Amniotic stem cell (primary cell): ENCODE data around the gene TMEM175.

Source experiments
- DNase-seq: peaks from one replicate; lab custom pipeline; 2025; lab: John Stamatoyannopoulos, UW

The TMEM175 gene

DNA sequence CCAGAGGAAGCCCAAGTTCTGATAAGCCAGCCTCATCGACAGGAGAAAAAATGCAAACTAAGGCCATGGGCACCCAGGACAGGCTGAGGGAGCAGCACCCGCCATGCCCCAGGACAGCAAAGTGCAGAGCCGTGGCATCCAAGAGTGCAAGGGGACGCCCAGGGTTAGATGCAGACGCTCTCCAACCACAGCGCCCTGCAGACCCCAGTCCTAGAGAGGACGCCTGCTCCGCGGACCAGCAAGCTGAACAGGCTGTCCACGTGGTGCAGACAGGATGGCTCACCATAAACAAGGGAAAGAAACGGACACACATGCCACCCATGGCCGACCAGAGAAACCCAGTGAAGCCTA is 32.7 kb upstream of the TMEM175 start:
- DNase-seq: no peak

DNA sequence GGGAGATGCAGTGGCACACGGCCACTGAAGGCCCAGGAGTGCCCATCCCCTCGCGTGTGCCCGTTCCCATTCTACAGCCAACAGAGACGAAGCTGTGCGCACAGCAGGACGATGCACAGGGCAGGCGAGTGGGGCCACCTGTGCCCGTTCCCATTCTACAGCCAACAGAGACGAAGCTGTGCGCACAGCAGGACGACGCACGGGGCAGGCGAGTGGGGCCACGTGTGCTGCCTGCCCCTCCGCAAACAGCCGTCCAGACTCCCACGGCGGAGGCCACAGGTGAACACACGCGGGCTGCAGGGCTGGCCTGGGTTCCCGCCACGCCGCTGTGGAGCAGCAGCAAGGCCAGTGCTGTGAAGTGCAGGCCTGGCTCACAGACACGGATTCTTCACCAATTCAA is 32.2 kb upstream of the TMEM175 start:
- DNase-seq: no peak

DNA sequence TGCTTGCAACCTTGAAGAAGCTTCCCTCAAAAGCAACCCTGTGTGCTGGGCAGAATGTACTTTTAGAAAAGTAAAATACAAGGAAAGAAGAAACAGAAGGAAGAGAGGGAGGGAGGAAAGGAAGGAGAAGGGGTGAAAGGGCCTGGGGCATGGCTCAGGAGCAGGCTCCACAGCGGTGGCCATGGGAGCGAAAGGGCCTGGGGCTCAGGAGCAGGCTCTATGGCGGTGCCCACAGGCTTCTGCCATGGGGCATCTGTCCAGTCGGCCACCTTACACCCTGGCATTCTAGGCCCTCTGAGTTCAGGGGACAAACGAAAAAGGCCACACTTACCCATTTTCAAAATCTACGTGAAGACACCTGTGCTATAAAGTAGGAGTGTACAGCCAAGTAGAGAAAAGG is 31.5 kb upstream of the TMEM175 start:
- DNase-seq: no peak

DNA sequence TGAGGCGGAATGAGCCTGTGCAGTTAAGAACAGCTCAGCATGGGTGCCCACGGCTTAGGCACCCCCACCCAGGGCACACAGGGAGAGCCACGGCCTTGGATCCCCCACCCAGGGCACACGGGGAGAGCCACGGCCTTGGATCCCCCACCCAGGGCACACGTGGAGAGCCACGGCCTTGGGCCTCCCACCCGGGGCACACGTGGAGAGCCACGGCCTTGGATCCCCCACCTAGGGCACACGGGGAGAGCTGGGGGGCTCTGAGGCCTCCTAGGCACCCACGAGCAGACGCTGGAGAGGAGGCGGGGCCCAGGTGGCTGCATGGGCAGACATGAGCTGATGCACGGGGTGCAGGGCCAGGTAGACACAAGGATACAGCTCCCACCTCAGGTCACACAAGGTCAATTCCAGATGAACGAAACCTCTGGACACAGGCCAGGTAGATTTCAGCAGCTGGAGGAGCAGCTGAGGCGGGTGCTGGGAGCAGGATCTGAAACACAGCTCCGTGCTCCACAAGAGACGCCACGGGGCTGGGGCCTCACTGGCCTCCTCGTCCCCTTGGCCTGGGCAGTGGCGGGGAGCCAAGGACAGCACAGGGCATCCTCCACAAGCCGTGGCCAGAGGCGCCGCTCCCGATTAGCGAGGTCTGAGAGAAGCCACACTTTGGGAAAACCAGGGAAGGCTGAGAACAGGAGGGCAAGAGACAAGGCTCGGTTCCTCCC is 30.9 kb upstream of the TMEM175 start:
- DNase-seq: no peak

GRCh38 chr4:903066-904046 is 28.9 kb upstream of the TMEM175 start:
- no peak for DNase-seq

DNA sequence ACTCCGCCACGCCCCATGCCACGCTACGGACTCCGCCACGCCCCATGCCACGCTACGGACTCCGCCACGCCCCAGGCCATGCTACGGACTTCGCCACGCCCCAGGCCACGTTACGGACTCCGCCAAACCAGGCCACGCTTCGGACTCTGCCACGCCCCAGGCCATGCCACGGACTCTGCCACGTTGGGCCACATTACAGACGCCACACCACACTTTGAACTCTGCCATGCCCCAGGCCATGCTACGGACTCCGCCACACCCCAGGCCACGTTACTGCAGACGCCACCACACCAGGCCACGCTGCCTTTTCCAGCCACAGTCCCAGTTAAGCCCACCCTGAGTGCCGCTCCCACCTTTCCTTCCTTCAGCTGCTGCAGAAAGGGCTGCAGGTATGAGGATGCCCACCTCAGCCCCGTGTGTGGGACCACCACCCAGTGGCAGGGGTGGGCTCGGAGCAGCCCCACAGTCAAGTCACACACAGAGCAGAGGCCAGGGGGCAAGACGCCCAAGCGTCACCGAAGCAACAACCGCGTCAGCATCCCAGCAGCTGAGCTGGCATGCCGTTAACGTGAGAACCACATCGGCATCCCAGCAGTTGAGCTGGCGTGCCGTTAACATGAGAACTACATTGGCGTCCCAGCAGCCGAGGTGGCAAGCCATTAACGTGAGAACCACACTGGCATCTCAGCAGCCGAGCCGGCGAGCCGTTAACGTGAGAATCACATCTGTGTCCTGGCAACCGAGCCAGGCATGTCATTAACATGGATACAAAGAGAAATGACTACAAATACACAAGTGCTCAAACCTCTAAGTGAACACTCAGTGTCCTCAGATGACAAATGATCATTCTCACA is 26.5 kb upstream of the TMEM175 start:
- DNase-seq: no peak

GRCh38 chr4:906339-907102 is 25.7 kb upstream of the TMEM175 start:
- no peak for DNase-seq

DNA sequence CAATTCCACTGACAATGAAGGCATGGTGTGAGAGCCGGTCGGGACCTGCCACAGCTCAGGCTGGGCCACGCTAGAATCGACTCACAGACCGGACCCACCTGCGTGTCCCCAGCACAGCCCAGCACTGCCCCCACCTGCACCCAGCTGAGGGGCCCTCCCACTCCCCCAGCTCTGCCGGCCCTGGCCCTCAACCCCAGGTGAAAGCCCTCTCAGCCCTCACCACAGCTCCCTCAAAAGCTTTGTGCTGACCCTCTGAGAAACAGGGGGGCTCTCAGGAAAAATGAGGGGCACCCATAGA is 25.2 kb upstream of the TMEM175 start:
- no peak for DNase-seq

DNA sequence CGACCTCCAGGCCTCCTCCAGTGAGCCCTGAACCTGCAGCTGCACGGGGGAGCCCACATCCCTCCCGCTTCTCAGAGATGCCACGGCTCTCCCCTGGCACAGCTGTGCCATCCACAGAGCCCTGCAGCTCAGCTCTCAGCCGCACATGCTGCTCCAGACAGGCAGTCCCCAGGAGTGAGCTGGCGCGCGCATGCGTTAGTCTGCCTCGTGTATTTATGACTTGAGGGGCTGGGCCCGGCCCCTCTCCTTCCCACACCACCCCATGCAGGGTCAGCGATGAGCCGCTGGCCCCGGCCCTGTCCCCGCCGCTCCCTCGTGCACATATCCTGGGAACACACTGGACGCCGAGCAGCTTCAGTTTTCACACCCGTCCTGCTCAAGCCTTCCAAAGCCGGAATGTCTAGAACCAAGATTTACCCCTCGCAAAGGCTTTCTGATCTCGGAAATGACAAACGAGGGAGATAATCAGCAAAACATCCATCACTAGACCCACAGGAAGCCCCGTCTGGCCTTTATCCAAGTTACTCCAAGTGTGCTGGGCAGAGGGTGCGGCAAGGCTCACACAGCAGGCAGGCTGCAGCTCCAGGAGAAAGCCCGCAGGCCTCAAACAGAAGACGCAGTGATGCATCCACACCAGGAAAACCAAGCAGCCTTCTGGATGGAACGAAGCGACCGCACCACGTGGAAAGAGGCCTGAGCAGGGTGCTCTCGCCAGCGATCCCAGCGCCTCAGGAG is 24.4 kb upstream of the TMEM175 start:
- no peak for DNase-seq

DNA sequence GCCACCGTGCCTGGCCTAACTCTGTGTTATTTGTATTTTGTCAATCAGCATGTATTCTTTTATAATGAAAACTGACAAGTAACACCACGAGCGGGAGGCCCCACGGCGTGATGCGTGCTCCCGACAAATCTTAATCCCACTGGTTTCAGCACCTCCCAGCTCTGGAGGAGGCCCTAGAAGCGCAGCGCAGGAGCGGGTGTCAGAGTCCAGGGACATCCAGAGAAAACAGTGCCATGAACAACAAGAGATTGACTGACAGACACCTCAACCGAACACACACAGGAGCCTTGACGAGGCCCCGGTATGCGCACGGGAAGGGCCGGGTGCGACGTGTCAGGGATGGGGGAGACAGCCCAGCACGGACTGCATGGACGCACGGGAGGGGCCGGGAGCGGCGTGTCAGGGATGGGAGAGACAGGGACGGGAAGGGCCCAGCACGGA is 23.1 kb upstream of the TMEM175 start:
- DNase-seq: no peak

DNA sequence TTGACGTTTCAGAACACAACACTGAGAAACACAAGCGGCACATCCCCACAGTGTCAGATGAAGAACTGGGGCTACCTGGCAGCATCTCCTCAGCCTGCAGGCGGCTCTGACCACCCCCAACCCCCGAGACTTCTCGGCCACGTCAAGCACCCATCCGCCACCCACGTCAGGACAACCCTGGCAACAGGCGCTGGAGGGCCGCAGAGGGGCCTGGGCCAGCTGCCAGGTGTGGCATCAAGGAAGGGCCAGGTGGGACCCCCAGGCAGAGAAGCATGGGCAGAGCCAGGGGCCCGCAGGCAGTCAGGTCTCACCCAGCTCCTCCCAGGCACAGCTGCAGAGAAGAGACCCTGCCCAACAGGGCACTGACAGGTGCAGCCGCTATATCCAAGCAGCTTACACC is 22.4 kb upstream of the TMEM175 start:
- no peak for DNase-seq

DNA sequence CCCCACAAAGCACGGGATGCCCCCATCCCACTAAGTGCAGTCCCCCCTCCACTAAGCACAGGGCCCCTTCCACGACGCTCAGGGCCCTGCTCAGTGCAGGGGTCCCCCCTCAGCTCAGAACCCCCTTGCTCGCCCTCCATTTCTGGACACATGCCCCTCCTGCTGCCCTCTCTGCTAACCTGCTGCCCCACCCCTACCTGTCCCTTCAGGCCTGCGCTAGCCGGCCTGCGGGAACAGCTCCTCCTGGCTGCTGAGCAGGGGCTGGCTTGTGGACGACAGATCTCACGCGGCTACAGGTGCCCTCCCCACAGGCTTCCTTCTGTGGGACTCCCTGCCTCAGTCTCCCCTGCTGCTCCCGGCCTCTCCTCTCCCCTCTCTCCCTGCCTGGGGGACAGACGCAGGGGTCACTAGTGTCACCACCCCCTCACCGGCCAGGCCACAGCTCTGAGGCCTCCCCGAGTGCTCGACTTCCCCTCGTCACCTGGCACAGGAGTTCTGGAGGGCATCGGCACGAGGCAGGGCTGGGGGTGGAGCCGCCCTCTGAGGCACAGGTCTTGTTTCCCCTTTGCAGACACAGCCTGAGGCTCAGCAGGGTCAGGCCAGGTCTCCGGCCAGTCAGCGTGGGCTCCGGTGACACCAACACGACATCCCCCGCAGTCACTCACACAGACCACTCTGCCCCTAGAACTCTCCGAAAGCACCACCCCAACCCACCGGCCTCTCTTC is 21.7 kb upstream of the TMEM175 start:
- DNase-seq: no peak

DNA sequence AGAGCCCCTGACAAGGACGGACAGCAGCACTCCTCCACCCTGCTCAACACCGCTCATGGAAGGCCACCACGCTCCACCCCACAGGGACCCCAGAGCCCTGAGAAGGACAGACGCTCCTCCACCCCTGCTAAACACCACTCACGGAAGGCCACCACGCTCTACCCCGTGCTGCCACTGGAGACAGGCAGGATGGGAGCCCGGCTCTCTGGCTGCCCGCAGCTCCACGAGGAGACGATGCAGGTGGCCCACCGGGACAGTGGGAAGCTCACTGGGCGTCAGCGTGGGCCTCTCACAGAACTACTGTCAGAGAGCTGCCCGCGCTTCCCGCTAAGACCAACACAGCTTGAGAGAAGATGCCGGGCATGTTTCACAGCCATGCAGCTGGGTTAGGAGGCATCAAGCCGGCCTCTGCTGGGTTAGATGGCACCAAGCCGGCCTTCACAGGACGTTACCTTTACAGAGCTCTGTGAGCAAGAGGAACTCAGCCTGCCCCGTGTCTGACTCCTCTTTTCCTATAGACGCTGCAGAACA is 21.0 kb upstream of the TMEM175 start:
- DNase-seq: no peak

DNA sequence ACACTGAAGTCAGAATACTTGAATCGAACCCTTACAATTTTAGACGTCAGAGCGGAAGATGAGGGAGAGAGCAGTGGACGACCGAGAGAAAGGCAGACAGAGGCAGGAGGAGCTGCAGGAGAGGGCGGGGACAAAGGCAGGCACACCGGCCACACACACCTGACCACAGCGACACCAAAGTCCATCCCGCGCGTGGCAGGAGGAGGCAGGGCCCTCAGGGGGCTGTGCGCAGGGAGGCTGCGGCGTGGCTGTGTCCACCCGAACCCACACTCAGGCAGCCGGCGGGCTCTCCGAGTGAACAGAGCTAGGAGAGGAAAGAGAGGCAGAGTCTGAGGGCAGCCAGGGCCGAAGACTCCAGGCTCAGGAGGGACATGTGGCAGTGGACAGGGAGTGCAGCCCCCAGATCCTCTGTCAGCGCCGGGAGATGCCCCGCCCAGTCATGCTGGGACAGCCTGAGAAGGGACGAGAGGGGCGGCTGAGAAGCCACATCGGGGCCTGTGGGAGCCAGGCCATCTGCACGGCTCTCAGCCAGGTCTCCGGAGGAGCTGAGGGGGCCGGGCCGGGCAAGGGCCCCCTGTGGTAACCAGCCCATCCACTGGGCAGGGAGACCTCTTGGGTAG is 20.3 kb upstream of the TMEM175 start:
- DNase-seq: no peak

DNA sequence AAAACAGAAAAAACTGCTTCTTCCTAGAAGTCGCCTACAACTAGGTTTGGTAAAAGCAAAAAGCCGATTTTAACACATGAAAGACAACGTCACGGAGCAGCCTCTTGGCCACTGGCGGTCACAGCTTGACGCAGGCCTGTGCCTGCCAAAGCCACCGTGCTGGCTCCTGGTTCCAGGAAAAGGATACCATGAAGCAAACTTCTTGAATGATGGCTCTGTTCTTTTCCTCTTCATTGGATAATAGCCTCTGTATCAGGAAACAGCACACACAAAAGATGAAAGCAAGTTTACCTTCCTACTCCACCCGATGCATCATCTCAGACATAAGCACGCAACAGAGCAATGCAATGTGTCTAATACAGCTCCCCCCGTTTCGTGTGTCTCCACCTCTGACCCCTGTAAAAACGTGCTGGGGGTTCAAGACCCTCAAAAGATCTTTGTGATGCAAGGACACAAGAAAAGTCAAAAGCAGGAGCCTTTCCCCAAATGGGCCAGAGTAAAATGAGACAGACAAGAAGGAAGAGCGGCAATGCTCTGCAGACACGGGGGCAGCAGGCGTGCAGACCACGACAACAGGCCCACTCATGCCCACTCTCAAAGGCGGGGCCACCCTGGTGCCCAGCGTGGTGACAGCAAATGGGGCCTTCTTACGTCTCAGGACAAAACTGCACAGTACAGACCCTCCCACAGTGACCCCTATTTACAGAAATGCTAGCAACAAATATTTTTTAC is 19.5 kb upstream of the TMEM175 start:
- no peak for DNase-seq

GRCh38 chr4:913280-913618 is 19.0 kb upstream of the TMEM175 start:
- DNase-seq: no peak

DNA sequence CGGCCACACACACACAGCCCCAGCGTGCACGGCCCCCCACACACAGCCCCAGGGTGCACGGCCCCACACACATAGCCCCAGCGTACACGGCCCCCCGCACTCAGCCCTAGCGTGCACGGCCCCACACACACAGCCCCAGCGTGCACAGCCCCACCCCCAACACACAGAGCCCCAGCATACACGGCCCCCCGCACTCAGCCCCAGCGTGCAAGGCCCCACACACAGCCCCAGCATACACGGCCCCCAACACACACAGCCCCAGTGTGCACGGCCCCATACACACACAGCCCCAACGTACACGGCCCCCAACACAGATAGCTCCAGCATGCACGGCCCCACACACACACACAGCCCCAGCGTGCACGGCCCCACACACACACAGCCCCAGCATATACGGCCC is 17.7 kb upstream of the TMEM175 start:
- DNase-seq: no peak

DNA sequence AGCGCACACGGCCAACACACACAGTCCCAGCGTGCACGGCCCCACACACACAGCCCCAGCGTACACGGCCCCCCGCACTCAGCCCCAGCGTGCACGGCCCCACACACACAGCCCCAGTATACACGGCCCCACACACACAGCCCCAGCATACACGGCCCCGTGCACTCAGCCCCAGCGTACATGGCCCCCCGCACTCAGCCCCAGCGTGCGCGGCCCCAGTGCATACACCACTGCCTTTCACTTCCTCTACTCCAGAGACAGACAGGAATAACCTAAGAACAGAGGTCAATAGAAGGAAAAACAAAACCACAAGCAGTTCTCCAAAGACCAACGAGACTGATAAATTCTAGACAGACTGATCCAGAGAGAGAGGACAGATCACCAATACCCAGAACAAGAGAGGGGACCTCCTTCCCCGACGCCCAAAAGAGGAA is 17.2 kb upstream of the TMEM175 start:
- DNase-seq: no peak

GRCh38 chr4:915595-915994 is 16.7 kb upstream of the TMEM175 start:
- DNase-seq: no peak
